Measurements from ENCODE around the gene TBX4. TPM values are rescaled to one million over a fixed set of nuclear protein-coding genes. Genes with fewer than 3 reads are reported as not detected.

Gene TBX4
- total RNA-seq, 2 experiments from 2014 or later, result not detected

- Mint-ChIP-seq H3K4me3 (no peak overlapping the region), H3K36me3 (ENCODE audit: low read depth) (no peaks in the 10 kb centered on the region), H3K27ac (no peak overlapping the region), H3K9me3 (ENCODE audit: low read depth) (no peaks in the 10 kb centered on the region), H3K4me1 (peaks cover 10% of the 10 kb centered on the region), H3K27me3 (peaks cover 21% of the 10 kb centered on the region)
- CTCF ChIA-PET, result interaction anchor here (0.5 to 2.6 kb wide), 3 partner anchors 23 to 412 kb away, joined by 4 to 12 read pairs (median 4); no protein-coding TSS in a partner anchor
- no peak for ATAC-seq
- POLR2A ChIA-PET, result no interaction called here
- intact Hi-C loops (cut with DNase I, micrococcal nuclease), result loop anchor here in 1 of 2 experiments (5.0 kb wide), 1 partner anchor 812 kb away; the partner anchor contains the start of gene PPM1D
- no peak for DNase-seq
These were observed 37.9 kb upstream of the TBX4 start for GRCh38 chr17:61414141-61414935.

- Mint-ChIP-seq H3K4me1 (peaks cover 8% of the 10 kb centered on the region), H3K27me3 (peaks cover 21% of the 10 kb centered on the region), H3K36me3 (ENCODE audit: low read depth) (no peaks in the 10 kb centered on the region), H3K4me3 (no peak overlapping the region), H3K9me3 (ENCODE audit: low read depth) (no peaks in the 10 kb centered on the region), H3K27ac (no peak overlapping the region)
- ChIA-PET POLR2A (no interaction called here), CTCF (interaction anchor here (0.5 to 1.7 kb wide), 2 partner anchors 22 to 413 kb away, joined by 4 read pairs; no protein-coding TSS in a partner anchor)
- DNase-seq, result no peak
- ATAC-seq, result no peak
- intact Hi-C loops (cut with DNase I, micrococcal nuclease), result loop anchor here in 1 of 2 experiments (5.0 kb wide), 1 partner anchor 813 kb away; the partner anchor contains the start of gene PPM1D
These were observed 37.3 kb upstream of the TBX4 start for GRCh38 chr17:61414936-61415251.

GRCh38 chr17:61415374-61416210 is 36.6 kb upstream of the TBX4 start:
- POLR2A ChIA-PET, result no interaction called here
- intact Hi-C loops (cut with DNase I, micrococcal nuclease), result no loop called here
- ATAC-seq, result no peak
- no peak overlapping the region for H3K27ac Mint-ChIP-seq
- H3K36me3 Mint-ChIP-seq (ENCODE audit: low read depth), result no peaks in the 10 kb centered on the region
- H3K4me3 Mint-ChIP-seq, result no peak overlapping the region
- CTCF ChIA-PET, result interaction anchor here (0.7 to 1.7 kb wide), 4 partner anchors 22 to 164 kb away, joined by 3 to 4 read pairs (median 3); no protein-coding TSS in a partner anchor
- DNase-seq, result no peak
- H3K4me1 Mint-ChIP-seq, result peaks cover 1% of the 10 kb centered on the region
- H3K9me3 Mint-ChIP-seq (ENCODE audit: low read depth), result no peaks in the 10 kb centered on the region
- H3K27me3 Mint-ChIP-seq, result peaks cover 19% of the 10 kb centered on the region

- CTCF ChIA-PET, result interaction anchor here (0.8 to 1.0 kb wide), 2 partner anchors 30 to 34 kb away, joined by 3 read pairs; no protein-coding TSS in a partner anchor
- no peak overlapping the region for H3K27ac Mint-ChIP-seq
- intact Hi-C loops (cut with DNase I, micrococcal nuclease), result no loop called here
These were observed 36.0 kb upstream of the TBX4 start for GRCh38 chr17:61416211-61416539.

GRCh38 chr17:61416540-61417363 is 35.5 kb upstream of the TBX4 start:
- Mint-ChIP-seq H3K27me3 (peaks cover 21% of the 10 kb centered on the region), H3K9me3 (ENCODE audit: low read depth) (no peaks in the 10 kb centered on the region), H3K4me1 (no peaks in the 10 kb centered on the region), H3K27ac (no peak overlapping the region), H3K36me3 (ENCODE audit: low read depth) (no peaks in the 10 kb centered on the region), H3K4me3 (no peak overlapping the region)
- POLR2A ChIA-PET, result no interaction called here
- ATAC-seq, result peak; percentile 68
- peak; percentile 79 for DNase-seq
- intact Hi-C loops (cut with DNase I, micrococcal nuclease), result loop anchor here (1.0 kb wide), 2 partner anchors 135 to 421 kb away; no protein-coding TSS in a partner anchor
- CTCF ChIA-PET, result interaction anchor here (0.7 to 1.0 kb wide), 4 partner anchors 29 to 398 kb away, joined by 3 to 6 read pairs (median 3); no protein-coding TSS in a partner anchor

More at GRCh38 chr17:61416211-61416539, 36.0 kb upstream of the TBX4 start:
- Mint-ChIP-seq H3K27me3 (peaks cover 20% of the 10 kb centered on the region), H3K9me3 (ENCODE audit: low read depth) (no peaks in the 10 kb centered on the region), H3K4me1 (no peaks in the 10 kb centered on the region), H3K36me3 (ENCODE audit: low read depth) (no peaks in the 10 kb centered on the region), H3K4me3 (no peak overlapping the region)
- ATAC-seq (no peak), DNase-seq (no peak)
- POLR2A ChIA-PET, result no interaction called here

- ATAC-seq, result no peak
- H3K36me3 Mint-ChIP-seq (ENCODE audit: low read depth), result no peaks in the 10 kb centered on the region
- CTCF ChIA-PET, result no interaction called here
- no peak overlapping the region for H3K4me3 Mint-ChIP-seq
- no peak overlapping the region for H3K27ac Mint-ChIP-seq
- no peaks in the 10 kb centered on the region for H3K9me3 Mint-ChIP-seq (ENCODE audit: low read depth)
- H3K27me3 Mint-ChIP-seq, result peaks cover 29% of the 10 kb centered on the region
- no peak for DNase-seq
- POLR2A ChIA-PET, result no interaction called here
- intact Hi-C loops (cut with DNase I, micrococcal nuclease), result no loop called here
- no peaks in the 10 kb centered on the region for H3K4me1 Mint-ChIP-seq
These were observed 33.8 kb upstream of the TBX4 start for GRCh38 chr17:61418449-61418848.

- Mint-ChIP-seq H3K27me3 (peaks cover 31% of the 10 kb centered on the region), H3K4me1 (no peaks in the 10 kb centered on the region), H3K9me3 (ENCODE audit: low read depth) (no peaks in the 10 kb centered on the region), H3K27ac (no peak overlapping the region), H3K36me3 (ENCODE audit: low read depth) (no peaks in the 10 kb centered on the region), H3K4me3 (no peak overlapping the region)
- no peak for ATAC-seq
- ChIA-PET CTCF (interaction anchor here (1.3 kb wide), 1 partner anchor 12 kb away, joined by 6 read pairs; no protein-coding TSS in a partner anchor), POLR2A (no interaction called here)
- intact Hi-C loops (cut with DNase I, micrococcal nuclease), result no loop called here
- DNase-seq, result no peak
These were observed 32.7 kb upstream of the TBX4 start for GRCh38 chr17:61419496-61420046.

GRCh38 chr17:61420052-61420451 is 32.2 kb upstream of the TBX4 start:
- DNase-seq (no peak), ATAC-seq (no peak)
- ChIA-PET CTCF (interaction anchor here (0.9 to 1.3 kb wide), 3 partner anchors 12 to 301 kb away, joined by 3 to 6 read pairs (median 3); no protein-coding TSS in a partner anchor), POLR2A (interaction anchor here (0.6 kb wide), 1 partner anchor 17 kb away, joined by 7 read pairs; no protein-coding TSS in a partner anchor)
- H3K27me3 Mint-ChIP-seq, result peaks cover 31% of the 10 kb centered on the region
- H3K36me3 Mint-ChIP-seq (ENCODE audit: low read depth), result no peaks in the 10 kb centered on the region
- H3K9me3 Mint-ChIP-seq (ENCODE audit: low read depth), result no peaks in the 10 kb centered on the region
- no peak overlapping the region for H3K4me3 Mint-ChIP-seq
- no peaks in the 10 kb centered on the region for H3K4me1 Mint-ChIP-seq
- no peak overlapping the region for H3K27ac Mint-ChIP-seq
- intact Hi-C loops (cut with DNase I, micrococcal nuclease), result no loop called here

- CTCF ChIA-PET, result interaction anchor here (0.7 to 1.6 kb wide), 4 partner anchors 9 to 302 kb away, joined by 3 read pairs; no protein-coding TSS in a partner anchor
- Mint-ChIP-seq H3K4me3 (no peak overlapping the region), H3K9me3 (ENCODE audit: low read depth) (no peaks in the 10 kb centered on the region), H3K4me1 (no peaks in the 10 kb centered on the region), H3K36me3 (ENCODE audit: low read depth) (no peaks in the 10 kb centered on the region), H3K27ac (no peak overlapping the region), H3K27me3 (peaks cover 36% of the 10 kb centered on the region)
- no peak for DNase-seq
- intact Hi-C loops (cut with DNase I, micrococcal nuclease), result no loop called here
- no peak for ATAC-seq
- POLR2A ChIA-PET, result no interaction called here
These were observed 31.4 kb upstream of the TBX4 start for GRCh38 chr17:61420745-61421398.

GRCh38 chr17:61421460-61421859 is 30.8 kb upstream of the TBX4 start:
- no peaks in the 10 kb centered on the region for H3K4me1 Mint-ChIP-seq
- ATAC-seq (no peak), DNase-seq (no peak)
- intact Hi-C loops (cut with DNase I, micrococcal nuclease), result no loop called here
- no peak overlapping the region for H3K27ac Mint-ChIP-seq
- no peaks in the 10 kb centered on the region for H3K9me3 Mint-ChIP-seq (ENCODE audit: low read depth)
- no peaks in the 10 kb centered on the region for H3K36me3 Mint-ChIP-seq (ENCODE audit: low read depth)
- ChIA-PET CTCF (interaction anchor here (0.7 to 1.6 kb wide), 2 partner anchors 10 to 246 kb away, joined by 3 read pairs; no protein-coding TSS in a partner anchor), POLR2A (no interaction called here)
- H3K27me3 Mint-ChIP-seq, result peaks cover 34% of the 10 kb centered on the region
- H3K4me3 Mint-ChIP-seq, result no peak overlapping the region
